Nephron progenitor cell (in vitro differentiated cells): Measurements from ENCODE around the gene ARMC9.

Experiments
- DNase-seq: peaks from one replicate; pipeline ENCODE4 v3.0.0; 2021
- H3K27ac Mint-ChIP-seq: 2 replicates; pipeline ENCODE4 v1.8.0; 2021; ENCODE audit warnings: mild to moderate bottlenecking, moderate library complexity, mixed read lengths
- H3K27me3 Mint-ChIP-seq: 2 replicates; pipeline ENCODE4 v1.8.0; 2021; ENCODE audit warnings: mild to moderate bottlenecking, low read depth, mixed read lengths; ENCODE audit not compliant: poor library complexity
- H3K36me3 Mint-ChIP-seq: 2 replicates; pipeline ENCODE4 v1.8.0; 2021; ENCODE audit warnings: low read depth, mixed read lengths
- H3K4me1 Mint-ChIP-seq: 2 replicates; pipeline ENCODE4 v1.8.0; 2021; ENCODE audit warnings: mixed read lengths
- H3K4me3 Mint-ChIP-seq: 2 replicates; pipeline ENCODE4 v1.8.0; 2021; ENCODE audit warnings: mild to moderate bottlenecking, moderate library complexity, mixed read lengths
- H3K9me3 Mint-ChIP-seq: 2 replicates; pipeline ENCODE4 v1.8.0; 2021; ENCODE audit warnings: mild to moderate bottlenecking, moderate library complexity, mixed read lengths
- TF ChIP-seq, protein P1 (sequence below): fragments of 200-600 bp; sonication (generic); IDR thresholded peaks from 2 replicates; pipeline ENCODE4 v1.5.0; 2021; ENCODE audit warnings: antibody characterized with exemption

The ARMC9 gene

DNA sequence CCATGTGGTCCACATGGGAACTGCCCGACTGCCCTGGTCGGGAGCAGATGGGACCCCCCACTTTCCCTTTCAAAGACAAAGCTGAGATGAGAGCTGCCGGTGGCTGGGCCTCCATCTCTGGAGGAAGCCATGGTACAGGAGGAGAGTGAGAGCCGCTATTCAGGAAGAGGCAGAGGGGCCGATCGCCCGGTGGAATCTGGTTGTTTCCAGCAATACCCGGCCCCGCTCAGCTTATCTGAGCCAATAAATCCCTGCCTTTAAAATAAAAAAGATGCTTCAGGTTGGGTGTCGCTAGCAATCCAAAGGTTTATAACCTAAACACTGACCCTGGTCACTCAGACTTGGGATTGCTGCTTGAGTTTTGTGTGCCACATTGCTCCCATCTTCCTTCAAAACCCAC lies 181.9 kb downstream of the ARMC9 start:
- Mint-ChIP-seq H3K27me3 (peaks cover 29% of the 10 kb centered on the region), H3K27ac (no peak overlapping the region), H3K4me1 (peaks cover 28% of the 10 kb centered on the region), H3K4me3 (no peak overlapping the region), H3K9me3 (peaks cover 13% of the 10 kb centered on the region), H3K36me3 (peaks cover 8% of the 10 kb centered on the region)
- TF ChIP-seq, protein P1, sequence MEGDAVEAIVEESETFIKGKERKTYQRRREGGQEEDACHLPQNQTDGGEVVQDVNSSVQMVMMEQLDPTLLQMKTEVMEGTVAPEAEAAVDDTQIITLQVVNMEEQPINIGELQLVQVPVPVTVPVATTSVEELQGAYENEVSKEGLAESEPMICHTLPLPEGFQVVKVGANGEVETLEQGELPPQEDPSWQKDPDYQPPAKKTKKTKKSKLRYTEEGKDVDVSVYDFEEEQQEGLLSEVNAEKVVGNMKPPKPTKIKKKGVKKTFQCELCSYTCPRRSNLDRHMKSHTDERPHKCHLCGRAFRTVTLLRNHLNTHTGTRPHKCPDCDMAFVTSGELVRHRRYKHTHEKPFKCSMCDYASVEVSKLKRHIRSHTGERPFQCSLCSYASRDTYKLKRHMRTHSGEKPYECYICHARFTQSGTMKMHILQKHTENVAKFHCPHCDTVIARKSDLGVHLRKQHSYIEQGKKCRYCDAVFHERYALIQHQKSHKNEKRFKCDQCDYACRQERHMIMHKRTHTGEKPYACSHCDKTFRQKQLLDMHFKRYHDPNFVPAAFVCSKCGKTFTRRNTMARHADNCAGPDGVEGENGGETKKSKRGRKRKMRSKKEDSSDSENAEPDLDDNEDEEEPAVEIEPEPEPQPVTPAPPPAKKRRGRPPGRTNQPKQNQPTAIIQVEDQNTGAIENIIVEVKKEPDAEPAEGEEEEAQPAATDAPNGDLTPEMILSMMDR: no peak
- DNase-seq: no peak

DNA sequence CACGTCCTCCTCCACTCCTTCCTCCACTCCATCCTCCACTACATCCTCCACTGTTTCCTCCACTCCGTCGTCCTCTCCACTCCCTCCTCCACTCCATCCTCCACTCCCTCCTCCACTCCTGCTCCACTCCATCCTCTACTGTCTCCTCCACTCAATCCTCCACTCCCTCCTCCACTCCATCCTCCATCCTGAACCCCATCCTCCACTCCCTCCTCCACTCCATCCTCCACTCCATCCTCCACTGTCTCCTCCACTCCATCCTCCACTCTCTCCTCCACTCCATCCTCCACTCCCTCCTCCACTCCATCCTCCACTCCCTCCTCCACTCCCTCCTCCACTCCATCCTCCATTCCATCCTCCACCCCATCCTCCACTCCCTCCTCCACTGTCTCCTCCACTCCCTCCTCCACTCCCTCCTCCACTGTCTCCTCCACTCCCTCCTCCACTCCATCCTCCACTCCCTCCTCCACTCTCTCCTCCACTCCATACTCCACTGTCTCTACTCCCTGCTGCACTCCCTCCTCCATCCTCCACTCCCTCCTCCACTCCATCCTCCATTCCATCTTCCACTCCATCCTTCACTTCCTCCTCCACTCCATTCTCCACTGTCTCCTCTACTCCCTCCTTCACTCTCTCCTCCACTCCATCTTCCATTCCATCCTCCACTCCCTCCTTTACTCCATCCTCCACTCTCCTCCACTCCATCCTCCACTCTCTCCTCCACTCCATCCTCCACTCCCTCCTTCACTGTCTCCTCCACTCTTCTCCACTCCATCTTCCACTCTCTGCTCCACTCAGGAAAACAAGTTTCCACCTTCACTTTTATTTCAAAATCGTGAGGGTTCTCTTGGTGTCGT lies 182.8 kb downstream of the ARMC9 start:
- H3K4me1 Mint-ChIP-seq: peaks cover 24% of the 10 kb centered on the region
- H3K27me3 Mint-ChIP-seq: peaks cover 25% of the 10 kb centered on the region
- DNase-seq: no peak
- peaks cover 22% of the 10 kb centered on the region for H3K9me3 Mint-ChIP-seq
- H3K4me3 Mint-ChIP-seq: no peak overlapping the region
- peak overlapping the region; percentile 47 for H3K27ac Mint-ChIP-seq
- H3K36me3 Mint-ChIP-seq: peaks cover 17% of the 10 kb centered on the region
- TF ChIP-seq, protein P1: no peak

DNA sequence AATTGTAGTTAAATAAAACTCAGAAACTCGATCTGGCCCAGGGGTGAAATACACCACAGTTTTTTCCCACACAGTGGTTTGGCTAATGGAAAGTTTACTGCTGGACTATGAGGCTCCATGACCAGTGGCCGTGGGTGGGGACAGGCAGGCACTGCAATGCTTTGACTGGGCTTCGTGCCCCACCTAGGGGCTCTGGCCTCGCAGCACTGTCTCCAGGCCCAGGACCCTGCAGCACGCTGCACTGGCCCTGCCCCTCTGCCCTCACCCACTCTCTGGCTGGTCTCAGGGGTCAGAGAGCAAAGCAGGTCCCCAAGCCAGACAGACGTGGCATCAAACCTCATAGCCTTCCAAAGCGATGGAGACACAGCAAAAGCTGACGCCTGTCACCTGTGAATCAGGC lies 183.7 kb downstream of the ARMC9 start:
- Mint-ChIP-seq H3K4me1 (peaks cover 16% of the 10 kb centered on the region), H3K27ac (no peak overlapping the region), H3K9me3 (peaks cover 22% of the 10 kb centered on the region), H3K4me3 (no peak overlapping the region), H3K27me3 (peaks cover 20% of the 10 kb centered on the region), H3K36me3 (peaks cover 20% of the 10 kb centered on the region)
- TF ChIP-seq, protein P1: no peak
- DNase-seq: no peak

DNA sequence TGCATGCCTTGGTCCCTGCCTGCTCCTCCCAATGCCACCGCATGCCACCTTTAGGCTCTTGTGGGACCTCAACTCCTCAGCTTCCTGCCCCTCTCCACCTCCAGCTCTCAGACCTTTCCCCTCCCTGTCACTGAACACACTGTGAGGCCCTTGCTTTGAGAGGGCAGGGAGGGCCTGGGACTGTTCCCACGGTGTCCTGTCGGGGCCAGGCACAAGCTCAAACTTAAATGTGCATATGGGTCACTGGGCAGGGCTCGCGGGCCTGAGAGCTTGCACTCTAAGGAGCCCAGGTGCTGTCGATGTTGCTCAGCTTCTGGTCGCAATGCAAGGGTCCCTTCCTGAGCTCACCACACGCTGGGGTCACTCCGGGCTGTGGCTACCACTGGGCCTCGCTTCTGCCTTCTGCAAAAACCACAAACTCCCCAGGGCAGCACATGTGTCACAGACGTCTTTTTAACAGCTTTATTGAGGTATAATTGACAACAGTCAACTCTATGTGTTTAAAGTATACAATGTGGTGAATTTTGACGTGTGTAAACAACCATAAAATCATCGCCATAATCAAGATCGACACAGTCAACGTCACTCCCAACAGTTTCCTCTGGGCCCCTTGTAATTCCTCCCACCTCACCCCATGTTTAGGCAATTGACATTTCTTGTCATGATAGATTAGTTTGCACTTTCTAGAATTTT lies 185.1 kb downstream of the ARMC9 start:
- Mint-ChIP-seq H3K27me3 (peaks cover 9% of the 10 kb centered on the region), H3K4me3 (no peak overlapping the region), H3K36me3 (peaks cover 20% of the 10 kb centered on the region), H3K27ac (peak overlapping the region; percentile 79), H3K9me3 (peaks cover 22% of the 10 kb centered on the region), H3K4me1 (peaks cover 9% of the 10 kb centered on the region)
- DNase-seq: no peak
- TF ChIP-seq, protein P1: no peak

DNA sequence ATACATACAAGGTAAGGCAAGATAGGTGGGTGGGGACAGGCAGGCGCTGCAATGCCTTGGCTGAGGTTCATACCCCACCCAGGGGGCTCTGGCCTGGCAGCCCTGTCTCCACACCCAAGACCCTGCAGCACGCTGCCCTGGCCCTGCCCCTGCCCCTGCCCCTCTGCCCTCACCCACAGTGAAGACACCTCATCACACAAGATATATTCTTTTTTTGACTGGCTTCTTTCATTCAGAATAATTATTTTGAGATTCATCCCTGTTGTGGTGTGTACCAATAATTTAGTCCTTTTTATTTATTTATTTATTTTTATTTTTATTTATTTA lies 185.6 kb downstream of the ARMC9 start:
- H3K4me1 Mint-ChIP-seq: peaks cover 12% of the 10 kb centered on the region
- peaks cover 11% of the 10 kb centered on the region for H3K27me3 Mint-ChIP-seq

More for the DNA sequence above, 185.6 kb downstream of the ARMC9 start:
- peaks cover 22% of the 10 kb centered on the region for H3K9me3 Mint-ChIP-seq
- DNase-seq: no peak
- no peak overlapping the region for H3K4me3 Mint-ChIP-seq
- TF ChIP-seq, protein P1: no peak
- no peak overlapping the region for H3K27ac Mint-ChIP-seq
- H3K36me3 Mint-ChIP-seq: peaks cover 20% of the 10 kb centered on the region
